WTC11 (cell line): ENCODE data around the gene NFATC2. TPM values are rescaled to one million over a fixed set of nuclear protein-coding genes. Genes with fewer than 3 reads are reported as not detected.

Source experiments
- ATAC-seq: fragments of 200-7000 bp; cut with Tn5 transposase; 2 replicates; pipeline ENCODE4 v1.10.0; 2021; ENCODE audit warnings: mild to moderate bottlenecking, moderate library complexity
- CTCF ChIA-PET: fragments of 300-600 bp; sonication (Branson Sonifier 250); formaldehyde crosslinking; loops from one replicate; lab custom pipeline; 2021; ENCODE audit warnings: antibody characterized with exemption; lab: Charles Lee
- POLR2A ChIA-PET: fragments of 350-600 bp; sonication (Branson Sonifier 250); formaldehyde crosslinking; loops from one replicate; lab custom pipeline; 2021; ENCODE audit warnings: antibody characterized with exemption; lab: Charles Lee
- DNase-seq: peaks from one replicate; pipeline ENCODE4 v3.0.0; 2021; ENCODE audit warnings: low spot score
- H3K27ac Mint-ChIP-seq: 2 replicates; pipeline ENCODE4 v1.8.0; 2021; ENCODE audit warnings: mixed read lengths
- H3K27me3 Mint-ChIP-seq: 2 replicates; pipeline ENCODE4 v1.8.0; 2021; ENCODE audit warnings: low read depth, mild to moderate bottlenecking, moderate library complexity, mixed read lengths
- H3K36me3 Mint-ChIP-seq: 2 replicates; pipeline ENCODE4 v1.8.0; 2021; ENCODE audit warnings: mixed read lengths
- H3K4me1 Mint-ChIP-seq: 2 replicates; pipeline ENCODE4 v1.8.0; 2022; ENCODE audit warnings: mixed read lengths
- H3K4me3 Mint-ChIP-seq: 2 replicates; pipeline ENCODE4 v1.8.0; 2021; ENCODE audit warnings: mild to moderate bottlenecking, moderate library complexity, mixed read lengths
- H3K9me3 Mint-ChIP-seq: 2 replicates; pipeline ENCODE4 v1.8.0; 2021; ENCODE audit warnings: mixed read lengths
- ATF1 ChIP-seq: sonication (generic); formaldehyde crosslinking; IDR thresholded peaks from 2 replicates; pipeline ENCODE4 v1.8.1; 2023; ENCODE audit warnings: mild to moderate bottlenecking, moderate library complexity, missing genetic modification reagents
- ATF2 ChIP-seq: sonication (generic); formaldehyde crosslinking; IDR thresholded peaks from 2 replicates; pipeline ENCODE4 v1.8.1; 2022; ENCODE audit warnings: low read depth, missing genetic modification reagents, borderline replicate concordance
- CBFB ChIP-seq: sonication (generic); formaldehyde crosslinking; IDR thresholded peaks from 2 replicates; pipeline ENCODE4 v1.8.1; 2022; ENCODE audit warnings: mild to moderate bottlenecking, low read depth, missing genetic modification reagents
- CTCF ChIP-seq: fragments of 200-600 bp; IDR thresholded peaks from 2 replicates; pipeline ENCODE4 v1.8.0; 2022; ENCODE audit warnings: antibody characterized with exemption
- E2F4 ChIP-seq: sonication (generic); formaldehyde crosslinking; IDR thresholded peaks from 2 replicates; pipeline ENCODE4 v1.8.1; 2022; ENCODE audit warnings: low read depth, mild to moderate bottlenecking, moderate library complexity, missing genetic modification reagents, borderline replicate concordance
- FOXJ3 ChIP-seq: sonication (generic); formaldehyde crosslinking; IDR thresholded peaks from 2 replicates; pipeline ENCODE4 v1.9.0; 2021; ENCODE audit warnings: missing genetic modification reagents, mild to moderate bottlenecking, borderline replicate concordance
- GTF2I ChIP-seq: fragments of 250-450 bp; sonication (Bioruptor Pico); conservative IDR thresholded peaks from 2 replicates; pipeline ENCODE4 v1.4.0; 2021; ENCODE audit warnings: mild to moderate bottlenecking
- HMGA2 ChIP-seq: fragments of 250-450 bp; sonication (Bioruptor Pico); IDR thresholded peaks from 2 replicates; pipeline ENCODE4 v1.4.0; 2021; ENCODE audit warnings: mild to moderate bottlenecking, moderate library complexity
- JUN ChIP-seq: sonication (generic); formaldehyde crosslinking; IDR thresholded peaks from 2 replicates; pipeline ENCODE4 v1.8.0; 2023; ENCODE audit warnings: mild to moderate bottlenecking, missing genetic modification reagents
- MAX ChIP-seq: sonication (generic); formaldehyde crosslinking; IDR thresholded peaks from 2 replicates; pipeline ENCODE4 v1.8.0; 2022; ENCODE audit warnings: mild to moderate bottlenecking, missing genetic modification reagents
- NFATC4 ChIP-seq: fragments of 250-450 bp; sonication (Bioruptor Pico); IDR thresholded peaks from 2 replicates; pipeline ENCODE4 v1.9.0; 2021; ENCODE audit warnings: mild to moderate bottlenecking
- NFE2L1 ChIP-seq: sonication (generic); formaldehyde crosslinking; IDR thresholded peaks from 2 replicates; pipeline ENCODE4 v1.8.1; 2023; ENCODE audit warnings: missing genetic modification reagents
- NFYB ChIP-seq: sonication (generic); formaldehyde crosslinking; conservative IDR thresholded peaks from 2 replicates; pipeline ENCODE4 v1.8.0; 2022; ENCODE audit warnings: low read depth, missing genetic modification reagents
- NR1H2 ChIP-seq: sonication (generic); formaldehyde crosslinking; IDR thresholded peaks from 2 replicates; pipeline ENCODE4 v1.9.0; 2021; ENCODE audit warnings: mild to moderate bottlenecking, moderate library complexity, missing genetic modification reagents
- NR3C1 ChIP-seq: sonication (generic); formaldehyde crosslinking; conservative IDR thresholded peaks from 2 replicates; pipeline ENCODE4 v1.8.1; 2023; ENCODE audit warnings: low read depth, mild to moderate bottlenecking, missing genetic modification reagents
- SP1 ChIP-seq: sonication (generic); formaldehyde crosslinking; conservative IDR thresholded peaks from 2 replicates; pipeline ENCODE4 v1.8.1; 2022; ENCODE audit warnings: missing genetic modification reagents
- TEAD1 ChIP-seq: sonication (generic); formaldehyde crosslinking; IDR thresholded peaks from 2 replicates; pipeline ENCODE4 v1.8.0; 2022; ENCODE audit warnings: mild to moderate bottlenecking, missing genetic modification reagents
- ZBTB43 ChIP-seq: sonication (generic); formaldehyde crosslinking; IDR thresholded peaks from 2 replicates; pipeline ENCODE4 v1.8.1; 2023; ENCODE audit warnings: mild to moderate bottlenecking, missing genetic modification reagents
- ZNF138 ChIP-seq: sonication (generic); formaldehyde crosslinking; conservative IDR thresholded peaks from 2 replicates; pipeline ENCODE4 v1.8.1; 2022; ENCODE audit warnings: mild to moderate bottlenecking, moderate library complexity, missing genetic modification reagents
- total RNA-seq: library from RNA; stranded (reverse); gene quantifications from 3 replicates; pipeline ENCODE4 v1.2.3, GENCODE V29; 2021
- TF ChIP-seq, protein P1 (sequence below): sonication (generic); formaldehyde crosslinking; IDR thresholded peaks from 2 replicates; pipeline ENCODE4 v1.8.1; 2022; ENCODE audit warnings: mild to moderate bottlenecking, missing genetic modification reagents, moderate library complexity, borderline replicate concordance
- TF ChIP-seq, protein P2 (sequence below): sonication (generic); formaldehyde crosslinking; IDR thresholded peaks from 2 replicates; pipeline ENCODE4 v1.8.1; 2022; ENCODE audit warnings: missing genetic modification reagents, borderline replicate concordance
- TF ChIP-seq, protein P3 (sequence below): fragments of 250-450 bp; sonication (Bioruptor Pico); IDR thresholded peaks from 2 replicates; pipeline ENCODE4 v1.9.0; 2021; ENCODE audit warnings: moderate library complexity, mild to moderate bottlenecking, inconsistent platforms, borderline replicate concordance

NFATC2 gene
- total RNA-seq, 1 experiment from 2014 or later: 1.7 TPM

- H3K9me3 Mint-ChIP-seq: no peaks in the 10 kb centered on the region; the same call in 1 of the 2 replicates
- no peak overlapping the region for H3K4me3 Mint-ChIP-seq
- ATAC-seq (peak; percentile 53), DNase-seq (no peak)
- no peak overlapping the region for H3K27ac Mint-ChIP-seq
- CTCF ChIA-PET: interaction anchor here (1.0 to 1.4 kb wide), 3 partner anchors 48 to 123 kb away, joined by 3 read pairs; no protein-coding TSS in a partner anchor
- peaks cover 4% of the 10 kb centered on the region; the same call in 1 of the 2 replicates for H3K4me1 Mint-ChIP-seq
- no peaks in the 10 kb centered on the region; the same call in 1 of the 2 replicates for H3K27me3 Mint-ChIP-seq
- 0 out of 2 replicates have a peak, but pooled peaks cover 3% of the 10 kb centered on the region for H3K36me3 Mint-ChIP-seq
- TF ChIP-seq MAX (CRISPR knock-in tag): no peak
- TF ChIP-seq, protein P1, sequence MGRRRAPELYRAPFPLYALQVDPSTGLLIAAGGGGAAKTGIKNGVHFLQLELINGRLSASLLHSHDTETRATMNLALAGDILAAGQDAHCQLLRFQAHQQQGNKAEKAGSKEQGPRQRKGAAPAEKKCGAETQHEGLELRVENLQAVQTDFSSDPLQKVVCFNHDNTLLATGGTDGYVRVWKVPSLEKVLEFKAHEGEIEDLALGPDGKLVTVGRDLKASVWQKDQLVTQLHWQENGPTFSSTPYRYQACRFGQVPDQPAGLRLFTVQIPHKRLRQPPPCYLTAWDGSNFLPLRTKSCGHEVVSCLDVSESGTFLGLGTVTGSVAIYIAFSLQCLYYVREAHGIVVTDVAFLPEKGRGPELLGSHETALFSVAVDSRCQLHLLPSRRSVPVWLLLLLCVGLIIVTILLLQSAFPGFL (CRISPR knock-in tag): no peak
- TF ChIP-seq CBFB (CRISPR knock-in tag): no peak
- no peak for TF ChIP-seq SP1 (CRISPR knock-in tag)
- TF ChIP-seq GTF2I: no peak
- no peak for TF ChIP-seq TEAD1 (CRISPR knock-in tag)
- no peak for TF ChIP-seq CTCF
- POLR2A ChIA-PET: no interaction called here
These were observed 27.7 kb downstream of the NFATC2 start for GRCh38 chr20:51514836-51515235.

DNA sequence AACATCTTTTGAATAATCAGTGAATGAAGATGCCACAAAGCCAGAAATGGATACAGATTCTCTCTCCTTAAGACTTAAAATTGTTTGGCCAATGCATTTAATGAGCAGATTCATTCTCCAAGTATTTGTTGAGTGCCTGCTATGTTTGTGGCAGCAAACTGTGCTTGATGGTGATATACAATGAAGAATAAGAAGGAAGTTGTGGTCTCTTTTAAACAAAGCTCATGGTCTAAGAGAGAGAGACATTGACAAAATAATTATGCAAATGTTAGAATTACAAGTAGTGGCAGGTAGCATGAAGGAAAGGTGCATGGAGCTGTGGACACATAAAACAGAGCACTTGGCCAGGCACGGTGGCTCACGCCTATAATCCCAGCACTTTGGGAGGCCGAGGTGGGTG, 28.3 kb downstream of the NFATC2 start:
- DNase-seq (no peak), ATAC-seq (no peak)
- Mint-ChIP-seq H3K27ac (no peak overlapping the region), H3K4me1 (peaks cover 4% of the 10 kb centered on the region; the same call in 1 of the 2 replicates), H3K27me3 (no peaks in the 10 kb centered on the region; the same call in 1 of the 2 replicates), H3K9me3 (no peaks in the 10 kb centered on the region; the same call in 1 of the 2 replicates), H3K36me3 (0 out of 2 replicates have a peak, but pooled peaks cover 3% of the 10 kb centered on the region), H3K4me3 (no peak overlapping the region)
- no peak for TF ChIP-seq ZBTB43 (CRISPR knock-in tag)
- TF ChIP-seq NR1H2 (CRISPR knock-in tag): no peak
- no peak for TF ChIP-seq ZNF138 (CRISPR knock-in tag)
- TF ChIP-seq E2F4: no peak
- no peak for TF ChIP-seq NR3C1 (CRISPR knock-in tag)
- no peak for TF ChIP-seq NFATC4 (CRISPR knock-in tag)
- no peak for TF ChIP-seq JUN (CRISPR knock-in tag)
- no peak for TF ChIP-seq FOXJ3
- TF ChIP-seq NFE2L1 (CRISPR knock-in tag): no peak
- no peak for TF ChIP-seq HMGA2 (CRISPR knock-in tag)
- ChIA-PET POLR2A (no interaction called here), CTCF (interaction anchor here (1.0 to 1.4 kb wide), 2 partner anchors 49 to 123 kb away, joined by 3 read pairs; no protein-coding TSS in a partner anchor)

GRCh38 chr20:51513545-51513944, 29.0 kb downstream of the NFATC2 start:
- Mint-ChIP-seq H3K27ac (no peak overlapping the region), H3K27me3 (no peaks in the 10 kb centered on the region; the same call in 1 of the 2 replicates), H3K9me3 (no peaks in the 10 kb centered on the region; the same call in 1 of the 2 replicates), H3K4me3 (no peak overlapping the region), H3K4me1 (peaks cover 4% of the 10 kb centered on the region; the same call in 1 of the 2 replicates), H3K36me3 (0 out of 2 replicates have a peak, but pooled peaks cover 3% of the 10 kb centered on the region)
- ChIA-PET POLR2A (no interaction called here), CTCF (interaction anchor here (1.0 kb wide), 1 partner anchor 81 kb away, joined by 3 read pairs; no protein-coding TSS in a partner anchor)
- ATAC-seq (peak; percentile 76), DNase-seq (no peak)
- TF ChIP-seq NFYB (CRISPR knock-in tag) (no peak), ATF1 (CRISPR knock-in tag) (no peak), ATF2 (no peak), MAX (CRISPR knock-in tag) (no peak)
- TF ChIP-seq, protein P2, sequence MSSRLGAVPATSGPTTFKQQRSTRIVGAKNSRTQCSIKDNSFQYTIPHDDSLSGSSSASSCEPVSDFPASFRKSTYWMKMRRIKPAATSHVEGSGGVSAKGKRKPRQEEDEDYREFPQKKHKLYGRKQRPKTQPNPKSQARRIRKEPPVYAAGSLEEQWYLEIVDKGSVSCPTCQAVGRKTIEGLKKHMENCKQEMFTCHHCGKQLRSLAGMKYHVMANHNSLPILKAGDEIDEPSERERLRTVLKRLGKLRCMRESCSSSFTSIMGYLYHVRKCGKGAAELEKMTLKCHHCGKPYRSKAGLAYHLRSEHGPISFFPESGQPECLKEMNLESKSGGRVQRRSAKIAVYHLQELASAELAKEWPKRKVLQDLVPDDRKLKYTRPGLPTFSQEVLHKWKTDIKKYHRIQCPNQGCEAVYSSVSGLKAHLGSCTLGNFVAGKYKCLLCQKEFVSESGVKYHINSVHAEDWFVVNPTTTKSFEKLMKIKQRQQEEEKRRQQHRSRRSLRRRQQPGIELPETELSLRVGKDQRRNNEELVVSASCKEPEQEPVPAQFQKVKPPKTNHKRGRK: no peak
- TF ChIP-seq, protein P3, sequence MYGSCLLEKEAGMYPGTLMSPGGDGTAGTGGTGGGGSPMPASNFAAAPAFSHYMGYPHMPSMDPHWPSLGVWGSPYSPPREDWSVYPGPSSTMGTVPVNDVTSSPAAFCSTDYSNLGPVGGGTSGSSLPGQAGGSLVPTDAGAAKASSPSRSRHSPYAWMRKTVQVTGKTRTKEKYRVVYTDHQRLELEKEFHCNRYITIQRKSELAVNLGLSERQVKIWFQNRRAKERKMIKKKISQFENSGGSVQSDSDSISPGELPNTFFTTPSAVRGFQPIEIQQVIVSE (CRISPR knock-in tag): no peak
